ENCODE data around the gene RAB19. TPM values are rescaled to one million over a fixed set of nuclear protein-coding genes. Genes with fewer than 3 reads are reported as not detected.

RAB19 gene
- total and polyA plus RNA-seq, 2 of the 8 experiments (the other 6 are each of a cell fraction or from before 2014, with no cell fraction given) = 9.8 to 11.0 TPM

GRCh38 chr7:140475747-140476333 lies 72.0 kb downstream of the RAB19 start (continued):
- TF ChIP-seq CHD7 (IDR thresholded peaks at IDR 0.05; ENCODE audit: insufficient replicate concordance, low read length) = no peak
- peak; percentile 60 to 61 for TF ChIP-seq RAD21 (IDR thresholded peaks at IDR 0.05 in 1 of 2, conservative IDR thresholded peaks at IDR 0.05 in 1 of 2; ENCODE audit: low read depth in 2 of 2, low read length in 2 of 2)
- TF ChIP-seq SP1 (IDR thresholded peaks at IDR 0.05; ENCODE audit: low read depth, low read length) = no peak
- no peak for TF ChIP-seq TCF12 (IDR thresholded peaks at IDR 0.05; ENCODE audit: low read depth, low read length)

Data from H1 (cell line).